GM12891 (cell line): ENCODE results near the gene BET1.

Source experiments
- POLR2A ChIP-seq: IDR thresholded peaks from 2 replicates; pipeline ENCODE4 v1.6.1; 2011; ENCODE audit warnings: low read depth, low read length, control low read depth
- SPI1 ChIP-seq: IDR thresholded peaks from 2 replicates; pipeline ENCODE4 v1.6.1; 2011; ENCODE audit warnings: low read depth, low read length, control low read depth

- no peak for TF ChIP-seq SPI1
- no peak for TF ChIP-seq POLR2A
Measured at GRCh38 chr7:94047956-94048355, 43.8 kb upstream of the BET1 start.
